Progenitor cell of endocrine pancreas (in vitro differentiated cells): Measurements from ENCODE around the gene FBXL2. TPM values are rescaled to one million over a fixed set of nuclear protein-coding genes. Genes with fewer than 3 reads are reported as not detected.
A peak's percentile ranks its signal among the peaks of the same experiment; 100 is the strongest.

Experiments
- DNase-seq: peaks from one replicate; pipeline ENCODE4 v3.0.0; 2021; ENCODE audit warnings: low spot score; ENCODE audit not compliant: unreplicated experiment
- H3K27ac Mint-ChIP-seq: 2 replicates; pipeline ENCODE4 v1.8.0; 2021; ENCODE audit warnings: mild to moderate bottlenecking, moderate library complexity, mixed read lengths
- H3K27me3 Mint-ChIP-seq: 2 replicates; pipeline ENCODE4 v1.8.0; 2021; ENCODE audit warnings: mixed read lengths
- H3K36me3 Mint-ChIP-seq: 2 replicates; pipeline ENCODE4 v1.8.0; 2022; ENCODE audit warnings: mixed read lengths; ENCODE audit not compliant: insufficient read depth
- H3K4me1 Mint-ChIP-seq: 2 replicates; pipeline ENCODE4 v1.8.0; 2021; ENCODE audit warnings: low read depth, mixed read lengths
- H3K4me3 Mint-ChIP-seq: 2 replicates; pipeline ENCODE4 v1.8.0; 2021; ENCODE audit warnings: low read depth, mild to moderate bottlenecking, moderate library complexity, mixed read lengths
- H3K9me3 Mint-ChIP-seq: 2 replicates; pipeline ENCODE4 v1.8.0; 2021; ENCODE audit warnings: low read depth, mixed read lengths
- long read RNA-seq: library from polyadenylated mRNA; unstranded; transcript quantifications from one replicate; pipeline ENCODE4 v2.0.0, GENCODE V29; 2020
- total RNA-seq: library from RNA; stranded (reverse); gene quantifications from 2 replicates; pipeline ENCODE4 v1.2.1, GENCODE V29; 2021
- TF ChIP-seq, protein P1 (sequence below): fragments of 200-600 bp; sonication (generic); IDR thresholded peaks from one replicate; pipeline ENCODE4 v1.5.0; 2021; ENCODE audit warnings: antibody characterized with exemption, mild to moderate bottlenecking; ENCODE audit not compliant: unreplicated experiment

The FBXL2 gene, protein sequence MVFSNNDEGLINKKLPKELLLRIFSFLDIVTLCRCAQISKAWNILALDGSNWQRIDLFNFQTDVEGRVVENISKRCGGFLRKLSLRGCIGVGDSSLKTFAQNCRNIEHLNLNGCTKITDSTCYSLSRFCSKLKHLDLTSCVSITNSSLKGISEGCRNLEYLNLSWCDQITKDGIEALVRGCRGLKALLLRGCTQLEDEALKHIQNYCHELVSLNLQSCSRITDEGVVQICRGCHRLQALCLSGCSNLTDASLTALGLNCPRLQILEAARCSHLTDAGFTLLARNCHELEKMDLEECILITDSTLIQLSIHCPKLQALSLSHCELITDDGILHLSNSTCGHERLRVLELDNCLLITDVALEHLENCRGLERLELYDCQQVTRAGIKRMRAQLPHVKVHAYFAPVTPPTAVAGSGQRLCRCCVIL
- 20.0 and 23.9 TPM in 2 replicates for total RNA-seq
- long read RNA-seq, transcript FBXL2-202 (15 exons, 1,581 nt): minor isoform, 11 of 161 reads
- long read RNA-seq, transcript FBXL2-216 (15 exons, 3,847 nt): major isoform, 109 of 161 reads
- long read RNA-seq, partial matches to known transcripts: 6 of 161 reads
- long read RNA-seq, other reads (novel, unspliced or antisense): 34 of 161 reads

DNA sequence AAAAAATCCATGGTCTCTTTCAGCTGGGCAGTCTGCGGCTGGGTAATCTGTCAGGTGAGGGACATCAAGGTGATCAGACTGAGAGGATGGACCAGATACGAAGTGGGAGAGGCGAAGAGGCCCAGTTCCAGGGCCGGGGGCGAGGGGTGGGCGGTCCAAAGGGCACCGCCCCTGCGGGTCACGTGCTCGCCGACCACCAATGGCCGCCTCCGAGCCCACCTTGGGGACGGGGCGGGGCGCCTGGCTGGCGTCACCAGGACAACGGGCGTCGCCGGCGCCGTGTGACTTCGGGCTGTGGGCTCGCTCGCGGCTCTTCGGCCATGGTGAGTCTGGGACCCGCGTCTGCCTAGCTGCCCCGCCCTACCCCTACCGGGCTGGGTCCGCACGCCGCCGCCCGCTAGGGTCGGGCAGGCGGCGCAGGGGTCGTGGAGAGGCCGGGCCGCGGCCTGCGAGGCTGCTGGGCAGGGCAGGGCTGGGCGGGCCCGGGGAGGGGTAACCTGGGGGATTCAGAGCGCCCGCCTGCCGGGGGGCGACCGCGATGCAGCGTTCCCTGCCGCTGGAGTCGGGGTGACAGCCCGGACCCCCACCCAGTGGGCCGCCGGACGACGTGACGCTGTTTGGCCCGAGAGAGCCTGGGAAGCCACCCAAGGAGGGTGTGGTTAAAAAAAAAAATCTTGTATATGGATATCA lies at the start of gene FBXL2:
TSS of gene FBXL2 (plus strand) at position 250 of the 690 bp plus-strand sequence. CDS start at position 321, 71 bp downstream.
- peaks cover 6% of the 10 kb centered on the region for H3K36me3 Mint-ChIP-seq
- peak within 1 kb of the TSS; percentile 94 for H3K27ac Mint-ChIP-seq

DNA sequence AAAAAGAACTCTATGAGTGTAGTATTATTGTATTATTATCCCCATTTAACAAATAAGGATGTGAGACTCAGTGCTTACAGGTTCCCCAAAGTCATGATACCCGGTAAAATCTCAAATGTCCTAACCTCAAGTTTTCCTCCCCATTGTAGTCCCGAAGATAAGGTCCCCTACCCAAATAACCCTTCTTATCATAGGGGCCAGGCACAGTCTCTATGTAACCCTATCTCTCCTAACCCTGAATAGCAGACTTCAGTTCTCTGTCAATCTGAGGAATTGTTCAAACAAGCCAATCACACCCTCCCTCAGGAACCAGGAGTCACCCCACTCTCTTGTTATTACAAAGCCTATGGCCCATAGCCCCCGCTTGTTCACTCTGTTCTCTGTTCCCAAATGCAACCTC lies 48.2 kb upstream of the FBXL2 start:
- peaks cover 36% of the 10 kb centered on the region for H3K27me3 Mint-ChIP-seq
- H3K9me3 Mint-ChIP-seq: peaks cover 3% of the 10 kb centered on the region
- TF ChIP-seq, protein P1, sequence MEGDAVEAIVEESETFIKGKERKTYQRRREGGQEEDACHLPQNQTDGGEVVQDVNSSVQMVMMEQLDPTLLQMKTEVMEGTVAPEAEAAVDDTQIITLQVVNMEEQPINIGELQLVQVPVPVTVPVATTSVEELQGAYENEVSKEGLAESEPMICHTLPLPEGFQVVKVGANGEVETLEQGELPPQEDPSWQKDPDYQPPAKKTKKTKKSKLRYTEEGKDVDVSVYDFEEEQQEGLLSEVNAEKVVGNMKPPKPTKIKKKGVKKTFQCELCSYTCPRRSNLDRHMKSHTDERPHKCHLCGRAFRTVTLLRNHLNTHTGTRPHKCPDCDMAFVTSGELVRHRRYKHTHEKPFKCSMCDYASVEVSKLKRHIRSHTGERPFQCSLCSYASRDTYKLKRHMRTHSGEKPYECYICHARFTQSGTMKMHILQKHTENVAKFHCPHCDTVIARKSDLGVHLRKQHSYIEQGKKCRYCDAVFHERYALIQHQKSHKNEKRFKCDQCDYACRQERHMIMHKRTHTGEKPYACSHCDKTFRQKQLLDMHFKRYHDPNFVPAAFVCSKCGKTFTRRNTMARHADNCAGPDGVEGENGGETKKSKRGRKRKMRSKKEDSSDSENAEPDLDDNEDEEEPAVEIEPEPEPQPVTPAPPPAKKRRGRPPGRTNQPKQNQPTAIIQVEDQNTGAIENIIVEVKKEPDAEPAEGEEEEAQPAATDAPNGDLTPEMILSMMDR: no peak
- H3K36me3 Mint-ChIP-seq: no peaks in the 10 kb centered on the region
- DNase-seq: no peak
- H3K4me1 Mint-ChIP-seq: peaks cover 10% of the 10 kb centered on the region
- H3K27ac Mint-ChIP-seq: peak overlapping the region; percentile 27
- H3K4me3 Mint-ChIP-seq: no peak overlapping the region

More for the DNA sequence above, at the start of gene FBXL2:
- Mint-ChIP-seq H3K4me1 (peaks cover 11% of the 10 kb centered on the region), H3K9me3 (no peaks in the 10 kb centered on the region), H3K27me3 (no peaks in the 10 kb centered on the region), H3K4me3 (peak within 1 kb of the TSS; percentile 85)
- TF ChIP-seq, protein P1: peak; percentile 3
- DNase-seq: peak; percentile 87

DNA sequence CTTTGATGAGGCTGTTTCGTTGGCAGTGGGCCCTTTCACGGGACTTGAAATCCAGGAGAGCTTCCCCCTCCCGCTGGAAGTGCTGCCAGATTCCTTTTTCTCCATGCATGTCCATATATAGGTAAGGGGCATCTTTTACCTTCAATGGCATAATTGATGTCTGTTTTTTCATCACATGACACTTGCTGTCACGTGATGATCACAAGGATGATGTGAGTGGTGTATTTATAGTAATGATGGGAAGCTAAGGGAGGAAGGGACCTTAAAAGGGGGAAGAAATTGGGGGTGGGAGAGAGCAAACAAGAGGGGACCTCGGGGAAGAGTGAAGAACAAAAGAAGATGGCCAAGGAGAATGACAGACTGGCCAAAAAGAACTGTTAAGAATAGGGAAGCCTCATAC lies 47.3 kb upstream of the FBXL2 start:
- H3K4me3 Mint-ChIP-seq: no peak overlapping the region
- H3K27me3 Mint-ChIP-seq: peaks cover 31% of the 10 kb centered on the region
- no peak overlapping the region for H3K27ac Mint-ChIP-seq
- DNase-seq: no peak
- no peaks in the 10 kb centered on the region for H3K36me3 Mint-ChIP-seq
- TF ChIP-seq, protein P1: no peak
- H3K9me3 Mint-ChIP-seq: peaks cover 3% of the 10 kb centered on the region
- peaks cover 10% of the 10 kb centered on the region for H3K4me1 Mint-ChIP-seq

DNA sequence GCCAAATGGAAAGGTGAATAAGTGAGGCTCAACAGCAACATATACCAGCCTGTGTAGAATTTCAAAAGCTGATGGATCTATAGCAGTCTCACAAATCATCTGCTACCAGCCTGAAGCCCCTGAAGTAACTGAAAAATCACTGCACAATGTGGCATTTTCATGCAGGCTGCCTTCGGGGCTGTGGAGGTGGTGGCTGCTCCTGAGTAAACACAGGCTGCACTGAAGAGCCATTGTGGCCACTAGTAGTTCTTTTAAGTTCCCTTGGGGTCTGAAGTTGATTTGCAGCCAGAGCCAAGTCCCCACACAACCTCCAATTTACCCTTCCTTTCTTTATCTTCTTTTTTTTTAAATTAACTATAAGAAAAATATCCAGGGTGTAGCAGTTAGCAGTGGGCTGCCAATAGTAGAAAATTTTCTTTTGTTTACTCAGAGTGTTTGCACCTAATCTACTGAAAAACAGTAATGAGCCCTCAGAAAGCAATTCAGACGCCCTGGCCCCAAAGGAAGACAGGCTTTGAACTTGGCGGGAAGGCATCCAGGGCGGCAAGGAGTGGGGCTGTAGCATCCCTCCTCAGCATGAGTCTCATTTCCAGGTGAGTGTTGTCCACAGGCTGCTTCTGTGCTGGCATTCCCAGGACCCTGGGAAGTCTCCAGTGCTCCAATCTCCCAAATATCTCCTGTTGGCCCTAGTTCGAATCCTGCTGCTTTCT lies 45.3 kb upstream of the FBXL2 start:
- Mint-ChIP-seq H3K27me3 (peaks cover 31% of the 10 kb centered on the region), H3K9me3 (peaks cover 3% of the 10 kb centered on the region), H3K4me1 (peaks cover 18% of the 10 kb centered on the region), H3K36me3 (no peaks in the 10 kb centered on the region), H3K27ac (no peak overlapping the region), H3K4me3 (no peak overlapping the region)
- DNase-seq: no peak
- TF ChIP-seq, protein P1: no peak

DNA sequence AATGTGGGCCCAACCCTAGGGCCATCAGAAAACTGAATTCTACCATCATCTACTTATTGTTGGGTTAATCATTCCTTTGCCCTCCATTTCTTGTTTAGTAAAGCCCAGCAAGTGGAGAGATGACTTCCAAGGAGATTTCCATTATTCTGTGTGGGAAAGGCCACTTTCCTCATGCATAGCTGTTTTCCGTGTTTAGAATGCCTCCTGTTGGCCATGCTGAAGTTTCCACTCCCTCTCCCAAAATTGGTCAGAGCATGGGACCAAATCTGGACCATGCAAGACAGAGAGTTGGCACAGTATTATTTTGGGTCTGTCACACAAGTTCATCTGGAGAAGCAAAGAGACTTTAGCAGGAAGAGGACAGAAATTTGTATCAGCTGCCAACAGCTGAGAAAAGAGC lies 43.4 kb upstream of the FBXL2 start:
- H3K27me3 Mint-ChIP-seq: peaks cover 29% of the 10 kb centered on the region
- H3K9me3 Mint-ChIP-seq: no peaks in the 10 kb centered on the region
- H3K36me3 Mint-ChIP-seq: no peaks in the 10 kb centered on the region
- H3K4me3 Mint-ChIP-seq: no peak overlapping the region
- H3K27ac Mint-ChIP-seq: no peak overlapping the region
- DNase-seq: no peak
- TF ChIP-seq, protein P1: no peak
- peaks cover 18% of the 10 kb centered on the region for H3K4me1 Mint-ChIP-seq
